DND-41 (cell line): ENCODE measurements around the gene MYH6.

Source experiments
- CTCF ChIP-seq: IDR thresholded peaks from 2 replicates; pipeline ENCODE4 v1.5.1; 2012; ENCODE audit warnings: borderline replicate concordance, low read length, moderate library complexity, mild to moderate bottlenecking; ENCODE audit not compliant: poor library complexity, severe bottlenecking; ENCODE audit errors: extremely low read depth
- EZH2 ChIP-seq: IDR thresholded peaks from 3 replicates; pipeline ENCODE4 v1.6.1; 2012; ENCODE audit warnings: borderline replicate concordance, low read depth, mild to moderate bottlenecking, moderate library complexity, low read length, inconsistent platforms; ENCODE audit not compliant: severe bottlenecking

DNA sequence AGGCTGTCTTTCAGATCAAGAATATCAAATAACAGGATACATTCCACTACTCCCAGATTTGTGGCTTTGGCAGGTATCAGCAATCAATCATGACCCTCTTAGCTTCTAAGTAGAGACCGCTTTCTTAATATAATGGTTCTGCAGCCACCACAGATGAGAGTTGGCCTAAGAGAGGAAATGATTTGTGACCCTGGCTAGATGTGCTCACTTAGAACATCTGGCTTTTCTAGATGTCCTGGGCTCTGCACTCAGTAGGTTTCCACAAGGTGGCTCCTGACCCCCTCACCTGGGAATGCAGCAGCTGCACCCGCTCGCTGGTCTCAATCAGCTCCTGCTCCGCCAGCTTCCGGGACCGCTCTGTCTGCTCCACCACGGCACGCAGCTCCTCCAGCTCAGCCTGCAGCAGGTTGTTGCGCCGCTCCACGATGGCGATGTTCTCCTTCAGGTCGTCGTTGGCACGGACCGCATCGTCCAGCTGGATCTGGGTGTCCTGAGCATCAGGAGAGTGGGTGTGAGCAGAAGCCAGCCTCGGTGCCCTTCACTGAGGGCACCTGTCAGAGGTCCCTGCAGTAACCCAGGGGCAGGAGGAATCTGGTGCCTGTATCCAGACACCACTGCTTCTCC lies 22.3 kb downstream of the MYH6 start:
- TF ChIP-seq CTCF, result no peak
- no peak for TF ChIP-seq EZH2
